ENCODE results near the gene FGF10.

Gene FGF10

GRCh38 chr5:44321144-44321725, 68.0 kb downstream of the FGF10 start:
- TF ChIP-seq, protein P1, sequence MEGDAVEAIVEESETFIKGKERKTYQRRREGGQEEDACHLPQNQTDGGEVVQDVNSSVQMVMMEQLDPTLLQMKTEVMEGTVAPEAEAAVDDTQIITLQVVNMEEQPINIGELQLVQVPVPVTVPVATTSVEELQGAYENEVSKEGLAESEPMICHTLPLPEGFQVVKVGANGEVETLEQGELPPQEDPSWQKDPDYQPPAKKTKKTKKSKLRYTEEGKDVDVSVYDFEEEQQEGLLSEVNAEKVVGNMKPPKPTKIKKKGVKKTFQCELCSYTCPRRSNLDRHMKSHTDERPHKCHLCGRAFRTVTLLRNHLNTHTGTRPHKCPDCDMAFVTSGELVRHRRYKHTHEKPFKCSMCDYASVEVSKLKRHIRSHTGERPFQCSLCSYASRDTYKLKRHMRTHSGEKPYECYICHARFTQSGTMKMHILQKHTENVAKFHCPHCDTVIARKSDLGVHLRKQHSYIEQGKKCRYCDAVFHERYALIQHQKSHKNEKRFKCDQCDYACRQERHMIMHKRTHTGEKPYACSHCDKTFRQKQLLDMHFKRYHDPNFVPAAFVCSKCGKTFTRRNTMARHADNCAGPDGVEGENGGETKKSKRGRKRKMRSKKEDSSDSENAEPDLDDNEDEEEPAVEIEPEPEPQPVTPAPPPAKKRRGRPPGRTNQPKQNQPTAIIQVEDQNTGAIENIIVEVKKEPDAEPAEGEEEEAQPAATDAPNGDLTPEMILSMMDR (IDR thresholded peaks at IDR 0.05; ENCODE audit: low read depth, low read length), result no peak
- Histone ChIP-seq H3K27me3 (no peaks in the 10 kb centered on the region), H3K4me1 (no peaks in the 10 kb centered on the region), H3K36me3 (no peaks in the 10 kb centered on the region), H3K9me3 (no peaks in the 10 kb centered on the region), H3K4me3 (ENCODE audit: low read depth, low read length) (no peak overlapping the region)
- DNase-seq, result no peak

- H3K4me1 ChIP-seq, result no peaks in the 10 kb centered on the region
- H3K27me3 ChIP-seq, result no peaks in the 10 kb centered on the region
- H3K9me3 ChIP-seq, result no peaks in the 10 kb centered on the region
- no peak overlapping the region for H3K4me3 ChIP-seq (ENCODE audit: low read depth, low read length)
- DNase-seq, result no peak
- TF ChIP-seq, protein P1 (IDR thresholded peaks at IDR 0.05; ENCODE audit: low read depth, low read length), result no peak
- no peaks in the 10 kb centered on the region for H3K36me3 ChIP-seq
Observed at GRCh38 chr5:44320188-44320587, 69.0 kb downstream of the FGF10 start.

GRCh38 chr5:44318883-44319282, 70.3 kb downstream of the FGF10 start:
- Histone ChIP-seq H3K4me3 (ENCODE audit: low read depth, low read length) (no peak overlapping the region), H3K36me3 (no peaks in the 10 kb centered on the region), H3K27me3 (no peaks in the 10 kb centered on the region), H3K4me1 (no peaks in the 10 kb centered on the region), H3K9me3 (no peaks in the 10 kb centered on the region)
- TF ChIP-seq, protein P1 (IDR thresholded peaks at IDR 0.05; ENCODE audit: low read depth, low read length), result no peak
- no peak for DNase-seq

GRCh38 chr5:44312374-44312773, 76.8 kb downstream of the FGF10 start:
- H3K4me3 ChIP-seq (ENCODE audit: low read depth, low read length), result no peak overlapping the region
- no peaks in the 10 kb centered on the region for H3K4me1 ChIP-seq
- H3K9me3 ChIP-seq, result no peaks in the 10 kb centered on the region
- TF ChIP-seq, protein P1 (IDR thresholded peaks at IDR 0.05; ENCODE audit: low read depth, low read length), result no peak
- no peaks in the 10 kb centered on the region for H3K27me3 ChIP-seq
- no peaks in the 10 kb centered on the region for H3K36me3 ChIP-seq
- no peak for DNase-seq

DNA sequence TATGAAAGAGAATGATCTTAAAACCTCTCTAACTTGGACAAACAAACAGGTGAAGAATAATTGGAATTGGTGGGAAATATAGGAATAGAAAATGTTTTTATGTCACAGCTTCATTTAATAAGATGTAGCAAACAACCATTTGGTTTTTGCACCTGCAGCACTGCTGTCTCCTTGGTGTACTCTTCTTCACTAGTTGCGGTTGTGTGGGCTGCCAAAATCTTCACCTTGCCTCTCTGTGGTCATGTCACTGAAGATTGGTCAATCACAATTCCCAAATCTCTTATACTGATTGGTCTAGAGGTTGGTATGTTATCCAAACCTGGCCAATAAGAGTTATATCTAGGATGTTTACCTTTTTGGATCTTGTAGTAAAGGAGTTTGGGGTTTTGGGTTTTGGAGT, 88.7 kb downstream of the FGF10 start:
- no peak for DNase-seq
- Histone ChIP-seq H3K27me3 (no peaks in the 10 kb centered on the region), H3K9me3 (no peaks in the 10 kb centered on the region), H3K36me3 (no peaks in the 10 kb centered on the region), H3K4me1 (no peaks in the 10 kb centered on the region), H3K4me3 (ENCODE audit: low read depth, low read length) (no peak overlapping the region)
- TF ChIP-seq, protein P1 (IDR thresholded peaks at IDR 0.05; ENCODE audit: low read depth, low read length), result no peak

DNA sequence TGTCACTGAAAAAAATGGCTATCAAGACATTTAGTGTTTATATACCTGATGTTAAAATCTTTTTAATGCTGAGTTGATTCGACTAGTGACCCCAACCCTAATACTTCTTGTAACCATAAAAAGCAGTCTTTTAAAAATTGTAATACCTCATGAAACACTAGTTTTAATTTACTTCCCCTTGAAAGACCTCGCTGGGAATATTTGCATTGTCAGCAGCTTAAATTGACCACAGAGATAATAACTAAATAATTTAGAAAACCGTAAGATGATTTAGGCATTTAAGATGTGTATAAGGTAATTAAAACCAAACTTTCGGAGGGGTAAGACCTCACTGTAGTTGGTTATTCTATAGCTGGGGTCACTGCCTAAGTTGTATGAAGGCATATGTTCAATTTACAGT, 89.8 kb downstream of the FGF10 start:
- TF ChIP-seq, protein P1 (IDR thresholded peaks at IDR 0.05; ENCODE audit: low read depth, low read length), result no peak
- H3K4me1 ChIP-seq, result no peaks in the 10 kb centered on the region
- DNase-seq, result no peak
- H3K27me3 ChIP-seq, result no peaks in the 10 kb centered on the region
- no peaks in the 10 kb centered on the region for H3K9me3 ChIP-seq
- no peak overlapping the region for H3K4me3 ChIP-seq (ENCODE audit: low read depth, low read length)
- no peaks in the 10 kb centered on the region for H3K36me3 ChIP-seq
